Stomach (tissue), 4 donors: ENCODE measurements around the gene CELA3A.

Source experiments
- EP300 ChIP-seq: sonication (generic); formaldehyde crosslinking; IDR thresholded peaks from one replicate; pipeline ENCODE4 v1.6.1; 2017; ENCODE audit warnings: antibody characterized with exemption
- POLR2A ChIP-seq, 4 donors: fragments of 450-650 bp; IDR thresholded peaks; one replicate each; pipeline ENCODE4 v1.6.1; 2016; ENCODE audit warnings: antibody characterized with exemption in 4 of 4, control low read depth in 2 of 4, mild to moderate bottlenecking in 1 of 4, moderate library complexity in 1 of 4
- POLR2AphosphoS5 ChIP-seq, 3 donors: sonication (generic); formaldehyde crosslinking; IDR thresholded peaks; one replicate each; pipeline ENCODE4 v1.6.1; 2016; ENCODE audit warnings: antibody characterized with exemption in 3 of 3
- TF ChIP-seq, protein P1 (sequence below), 7 experiments: fragments of 450-650 bp in 4 of 7; fragments of 200-600 bp in 3 of 7; sonication (generic) in 3 of 7; IDR thresholded peaks; one replicate each; pipeline ENCODE4 v1.5.1; 2016 to 2019; ENCODE audit warnings: antibody characterized with exemption in 7 of 7, control low read depth in 2 of 7, mild to moderate bottlenecking in 1 of 7

DNA sequence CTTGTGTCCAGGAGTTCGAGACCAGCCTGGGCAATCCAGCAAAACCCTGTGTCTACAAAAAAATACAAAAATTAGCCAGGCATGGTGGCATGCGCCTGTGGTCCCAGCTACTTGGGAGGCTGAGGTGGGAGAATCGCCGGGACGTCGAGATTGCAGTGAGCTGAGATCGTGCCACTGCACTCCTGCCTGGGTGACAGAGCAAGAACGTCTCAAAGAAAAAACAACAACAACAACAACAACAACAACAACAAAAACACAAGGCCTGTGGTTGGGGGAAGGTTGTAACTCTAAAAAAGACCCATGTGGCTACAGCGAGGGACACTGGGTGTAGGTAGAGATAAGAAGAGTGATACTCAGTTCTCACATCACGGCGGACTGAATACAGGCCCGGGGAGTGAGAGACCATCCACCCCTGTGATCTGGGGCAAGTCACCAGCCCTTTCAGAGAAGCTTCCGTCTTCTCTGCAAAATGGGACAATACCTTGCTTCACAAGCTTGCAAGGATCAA, 50.2 kb downstream of the CELA3A start:
- no peak for TF ChIP-seq POLR2AphosphoS5 (IDR thresholded peaks at IDR 0.05)
- TF ChIP-seq POLR2A (IDR thresholded peaks at IDR 0.05): no peak
- TF ChIP-seq, protein P1, sequence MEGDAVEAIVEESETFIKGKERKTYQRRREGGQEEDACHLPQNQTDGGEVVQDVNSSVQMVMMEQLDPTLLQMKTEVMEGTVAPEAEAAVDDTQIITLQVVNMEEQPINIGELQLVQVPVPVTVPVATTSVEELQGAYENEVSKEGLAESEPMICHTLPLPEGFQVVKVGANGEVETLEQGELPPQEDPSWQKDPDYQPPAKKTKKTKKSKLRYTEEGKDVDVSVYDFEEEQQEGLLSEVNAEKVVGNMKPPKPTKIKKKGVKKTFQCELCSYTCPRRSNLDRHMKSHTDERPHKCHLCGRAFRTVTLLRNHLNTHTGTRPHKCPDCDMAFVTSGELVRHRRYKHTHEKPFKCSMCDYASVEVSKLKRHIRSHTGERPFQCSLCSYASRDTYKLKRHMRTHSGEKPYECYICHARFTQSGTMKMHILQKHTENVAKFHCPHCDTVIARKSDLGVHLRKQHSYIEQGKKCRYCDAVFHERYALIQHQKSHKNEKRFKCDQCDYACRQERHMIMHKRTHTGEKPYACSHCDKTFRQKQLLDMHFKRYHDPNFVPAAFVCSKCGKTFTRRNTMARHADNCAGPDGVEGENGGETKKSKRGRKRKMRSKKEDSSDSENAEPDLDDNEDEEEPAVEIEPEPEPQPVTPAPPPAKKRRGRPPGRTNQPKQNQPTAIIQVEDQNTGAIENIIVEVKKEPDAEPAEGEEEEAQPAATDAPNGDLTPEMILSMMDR (IDR thresholded peaks at IDR 0.05): no peak
- TF ChIP-seq EP300: no peak
